Measurements from ENCODE around the gene KRTAP4-6.
"Not testable (repeated sequence)": the region's sequence is repeated elsewhere in the genome, so short reads cannot be mapped to it uniquely, and the experiment has no call there.

KRTAP4-6 gene

DNA sequence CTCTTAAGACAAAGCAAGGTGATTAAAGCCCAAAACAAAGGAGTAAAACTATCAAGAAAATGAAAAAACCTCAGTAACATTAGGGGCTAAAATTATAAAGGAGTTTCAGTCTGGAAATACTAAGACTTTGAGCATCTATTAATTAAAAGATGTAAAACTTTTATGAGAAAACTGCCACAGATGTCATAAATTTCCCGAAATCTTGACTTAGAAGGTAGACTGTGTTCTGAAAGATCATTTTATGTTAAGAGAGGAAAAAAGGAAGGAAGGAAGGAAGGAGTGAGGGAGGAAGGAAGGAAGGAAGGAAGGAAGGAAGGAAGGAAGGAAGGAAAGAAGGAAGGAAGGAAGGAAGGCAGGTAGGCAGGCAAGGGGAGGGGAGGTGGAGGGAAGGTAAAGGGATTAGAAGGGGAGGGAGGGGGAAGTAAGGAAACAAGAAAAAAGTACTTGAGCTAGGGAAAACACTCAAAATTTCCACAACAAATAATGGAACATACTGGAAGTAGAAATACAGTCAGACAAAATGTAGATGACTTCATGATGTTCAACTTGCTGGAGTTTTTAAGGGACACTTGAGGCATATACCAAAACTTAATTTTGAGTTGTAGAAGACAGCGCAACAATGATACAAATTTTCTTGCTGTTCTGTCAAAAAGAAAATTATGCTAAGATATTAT lies 7.3 kb upstream of the KRTAP4-6 start:
- DNase-seq (ENCODE audit: low read depth in 2 of 2, low spot score in 1 of 2), result no peak

DNA sequence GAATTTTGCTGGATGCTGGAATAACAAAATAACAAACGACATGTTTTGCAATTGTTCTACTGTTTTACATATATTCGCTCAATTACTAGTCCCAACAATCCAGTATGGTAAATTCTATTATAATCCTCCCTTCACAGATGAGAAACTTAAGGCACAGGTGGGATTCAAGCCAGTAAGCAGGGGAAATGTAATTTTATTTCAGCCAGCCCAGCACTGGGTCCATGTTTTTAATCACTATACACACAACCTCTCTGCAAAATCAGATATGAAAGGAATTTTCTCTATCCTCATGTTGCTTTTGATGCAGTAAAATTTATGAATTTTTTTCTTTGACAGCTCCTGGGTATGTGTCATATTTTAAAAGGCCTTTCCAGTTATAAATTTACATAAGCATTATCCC lies 4.9 kb upstream of the KRTAP4-6 start:
- no peak for DNase-seq (ENCODE audit: low read depth in 2 of 2, low spot score in 1 of 2)

DNA sequence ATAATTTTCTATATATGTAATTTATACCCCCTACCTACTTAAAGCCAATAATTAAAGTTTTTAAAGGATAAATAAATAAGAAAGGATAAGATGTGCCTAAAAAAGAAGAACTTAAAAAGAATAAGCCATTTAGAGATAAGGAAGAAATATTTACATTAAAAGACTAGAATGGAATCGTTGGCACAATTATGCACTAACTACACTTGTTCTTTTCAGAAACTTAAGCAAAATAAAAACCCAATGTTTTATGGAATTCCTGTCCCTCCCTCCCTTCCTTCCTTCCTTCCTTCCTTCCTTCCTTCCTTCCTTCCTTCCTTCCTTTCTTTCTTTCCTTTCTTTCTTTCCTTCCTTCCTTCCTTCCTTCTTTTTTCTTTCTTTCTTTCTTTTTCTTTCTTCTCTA lies 4.5 kb upstream of the KRTAP4-6 start:
- no peak for DNase-seq (ENCODE audit: low read depth in 2 of 2, low spot score in 1 of 2)

DNA sequence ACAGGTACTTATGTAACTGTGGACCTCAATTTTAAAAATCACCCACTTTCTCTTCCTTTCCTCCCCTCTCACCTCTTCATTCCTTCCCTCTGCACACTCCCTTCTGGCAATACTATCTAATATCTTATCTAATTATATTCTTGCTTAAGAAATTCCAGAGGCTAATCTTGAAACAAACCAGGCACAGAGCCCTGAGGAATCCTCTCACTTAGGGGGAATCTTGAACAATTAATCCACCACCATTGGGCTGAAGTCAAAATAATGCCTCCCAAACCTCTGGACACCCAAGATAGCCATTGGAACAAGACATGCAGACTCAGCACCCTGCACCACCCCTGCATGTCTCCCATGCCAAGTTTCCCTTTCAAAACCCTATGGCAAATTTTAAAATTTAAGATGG lies 1.0 kb upstream of the KRTAP4-6 start:
- DNase-seq (ENCODE audit: low read depth in 2 of 2, low spot score in 1 of 2), result no peak

DNA sequence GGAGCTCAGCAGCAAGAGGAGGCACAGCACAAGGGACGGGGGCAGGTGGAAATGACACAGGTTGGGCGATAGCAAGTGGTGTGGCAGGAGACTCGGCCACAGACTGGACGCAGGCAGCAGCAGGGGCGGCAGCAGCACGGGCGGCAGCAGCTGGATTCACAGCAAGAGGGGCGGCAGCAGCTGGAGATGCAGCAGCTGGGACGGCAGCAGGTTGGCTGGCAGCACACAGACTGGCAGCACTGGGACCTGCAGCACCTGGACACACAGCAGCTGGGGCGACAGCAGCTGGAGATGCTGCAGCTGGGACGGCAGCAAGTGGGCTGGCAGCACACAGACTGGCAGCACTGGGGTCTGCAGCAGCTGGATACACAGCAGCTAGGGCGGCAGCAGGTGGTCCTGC lies 479 bp downstream of the KRTAP4-6 start:
- DNase-seq (ENCODE audit: low read depth in 2 of 2, low spot score in 1 of 2), result not testable (repeated sequence)

DNA sequence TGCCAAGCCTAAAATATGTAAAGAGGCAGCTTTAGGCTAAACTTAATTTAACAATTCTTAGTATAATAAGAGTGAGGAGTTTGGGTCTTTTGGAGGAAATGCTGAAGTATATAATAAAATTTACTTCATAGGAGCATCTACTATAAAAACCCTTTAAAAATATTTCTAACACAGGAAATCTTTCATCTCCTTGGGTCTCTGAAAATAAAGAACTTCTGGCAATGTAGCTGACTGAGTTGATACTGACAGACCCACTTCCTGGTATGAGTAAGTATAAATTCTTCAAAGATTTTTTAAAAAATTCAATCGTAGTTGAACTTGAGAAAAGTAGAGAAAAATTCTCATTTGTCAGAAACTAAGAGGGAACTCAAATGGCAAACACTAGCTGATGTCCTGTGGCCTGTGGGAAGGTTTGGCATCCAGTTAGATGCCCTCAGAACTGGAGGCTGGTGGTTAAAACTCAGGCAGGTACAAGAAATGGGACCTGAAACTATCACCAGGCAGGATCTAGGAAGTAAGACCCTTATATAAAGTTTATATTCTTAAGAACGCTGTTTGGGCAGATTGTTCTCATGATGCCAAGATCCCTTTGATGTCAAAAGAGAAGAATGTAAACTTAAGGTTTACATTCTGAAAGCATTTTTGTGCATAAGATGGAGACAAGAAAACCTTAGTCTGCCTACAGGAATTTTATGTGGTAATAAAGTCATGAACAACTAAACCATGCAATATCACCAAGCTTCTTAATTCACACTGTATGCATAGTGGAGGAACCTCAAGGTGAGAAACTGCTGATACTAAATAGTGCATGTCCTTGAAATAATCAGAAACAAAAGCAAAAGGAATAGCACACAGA lies 6.2 kb downstream of the KRTAP4-6 start:
- DNase-seq (ENCODE audit: low read depth in 2 of 2, low spot score in 1 of 2), result no peak

DNA sequence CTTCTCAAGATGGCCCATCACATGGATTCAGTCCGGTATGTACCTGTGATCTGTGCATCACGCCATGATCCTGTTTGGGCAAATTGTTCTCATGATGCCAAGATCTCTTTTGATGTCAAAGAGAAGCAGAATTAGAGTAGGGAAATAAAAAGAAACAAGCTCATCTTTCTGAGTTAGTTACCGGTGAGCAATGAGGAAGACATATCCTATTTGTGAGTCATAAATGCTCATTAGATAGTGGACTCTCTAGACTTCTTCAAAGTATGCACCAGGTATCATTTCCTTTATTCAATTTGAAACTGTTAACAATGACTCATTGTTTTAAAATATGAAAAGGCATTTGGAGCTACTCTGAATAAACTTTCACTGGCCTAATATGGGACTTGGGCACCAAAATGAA lies 8.4 kb downstream of the KRTAP4-6 start:
- no peak for DNase-seq (ENCODE audit: low read depth in 2 of 2, low spot score in 1 of 2)

DNA sequence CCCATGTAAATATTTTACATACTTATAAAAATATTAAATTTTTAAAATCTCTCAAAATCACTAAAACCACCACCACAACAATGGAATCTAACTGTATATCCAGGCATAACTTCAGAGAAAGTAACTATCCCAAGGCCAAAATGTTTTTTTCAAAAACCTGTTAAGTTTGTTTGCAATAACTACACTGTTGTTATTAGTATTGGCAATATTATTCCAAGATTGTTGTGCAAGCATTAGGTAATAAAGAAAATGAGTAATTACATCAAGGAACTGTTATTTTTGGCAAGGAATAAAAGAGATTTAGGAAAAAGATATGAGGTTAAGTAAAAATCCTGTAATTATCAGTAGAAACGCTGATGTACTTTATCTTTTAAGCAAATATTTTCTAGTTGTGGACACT lies 13.0 kb downstream of the KRTAP4-6 start:
- DNase-seq (ENCODE audit: low read depth in 2 of 2, low spot score in 1 of 2), result no peak

DNA sequence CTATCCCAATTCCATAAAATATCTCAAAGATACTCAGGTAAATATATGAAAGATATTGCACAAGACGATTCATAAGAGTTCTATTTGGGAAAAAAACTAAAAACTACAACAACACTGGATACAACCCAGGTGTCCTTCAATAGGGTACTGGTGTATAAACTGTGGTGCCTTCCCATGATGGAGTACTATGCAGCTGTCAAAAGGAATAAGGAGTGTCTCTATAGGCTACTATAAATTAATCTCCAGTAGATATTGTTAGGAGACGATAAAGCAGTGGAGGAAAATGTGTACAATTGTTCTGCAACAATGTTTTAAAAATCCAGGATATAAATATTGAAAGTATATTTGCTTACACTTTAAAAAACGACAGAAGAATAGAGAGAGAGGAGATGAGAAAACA lies 13.9 kb downstream of the KRTAP4-6 start:
- no peak for DNase-seq (ENCODE audit: low read depth in 2 of 2, low spot score in 1 of 2)

DNA sequence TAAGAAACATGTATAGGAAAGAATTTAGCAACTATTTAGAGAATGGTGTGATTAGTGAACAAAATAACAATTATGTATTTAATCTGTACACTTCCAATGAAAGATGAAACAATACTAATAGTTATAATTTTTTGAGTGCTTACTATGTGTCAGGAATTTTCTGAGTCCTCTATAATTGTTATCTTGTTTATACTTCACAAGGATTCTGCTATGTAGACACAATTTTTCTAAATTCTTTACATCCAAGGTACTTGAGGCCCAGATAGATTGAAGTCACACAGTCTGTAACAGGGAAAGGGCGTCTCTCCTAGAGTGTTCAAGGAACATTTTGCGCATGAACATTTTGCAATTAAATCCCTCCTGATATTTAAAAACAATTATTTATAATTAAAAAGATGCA lies 15.3 kb downstream of the KRTAP4-6 start:
- DNase-seq (ENCODE audit: low read depth in 2 of 2, low spot score in 1 of 2), result no peak

DNA sequence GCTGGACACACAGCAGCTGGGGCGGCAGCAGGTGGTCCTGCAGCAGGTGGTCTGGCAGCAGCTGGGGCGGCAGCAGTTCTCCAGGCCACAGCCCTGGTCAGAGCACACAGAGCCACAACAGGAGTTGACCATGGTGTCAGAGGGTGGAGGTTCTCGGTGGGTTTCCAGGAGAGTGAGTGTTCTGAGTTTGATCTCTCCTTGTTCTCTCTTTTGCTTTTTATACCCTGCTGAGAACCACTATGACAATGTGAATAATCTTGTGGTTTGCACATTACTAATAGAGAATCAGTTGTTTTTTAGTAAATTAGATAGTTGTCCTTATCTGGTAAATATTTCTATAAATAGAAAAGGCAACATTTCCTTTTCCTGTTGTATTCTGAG lies 16.4 kb downstream of the KRTAP4-6 start, which contains the start of gene KRTAP4-12:
KRTAP4-12 (minus strand) TSS at position 192 of the 381 bp plus-strand sequence; CDS start at position 132, 60 bp downstream.
- DNase-seq (ENCODE audit: low read depth in 2 of 2, low spot score in 1 of 2), result not testable (repeated sequence)

DNA sequence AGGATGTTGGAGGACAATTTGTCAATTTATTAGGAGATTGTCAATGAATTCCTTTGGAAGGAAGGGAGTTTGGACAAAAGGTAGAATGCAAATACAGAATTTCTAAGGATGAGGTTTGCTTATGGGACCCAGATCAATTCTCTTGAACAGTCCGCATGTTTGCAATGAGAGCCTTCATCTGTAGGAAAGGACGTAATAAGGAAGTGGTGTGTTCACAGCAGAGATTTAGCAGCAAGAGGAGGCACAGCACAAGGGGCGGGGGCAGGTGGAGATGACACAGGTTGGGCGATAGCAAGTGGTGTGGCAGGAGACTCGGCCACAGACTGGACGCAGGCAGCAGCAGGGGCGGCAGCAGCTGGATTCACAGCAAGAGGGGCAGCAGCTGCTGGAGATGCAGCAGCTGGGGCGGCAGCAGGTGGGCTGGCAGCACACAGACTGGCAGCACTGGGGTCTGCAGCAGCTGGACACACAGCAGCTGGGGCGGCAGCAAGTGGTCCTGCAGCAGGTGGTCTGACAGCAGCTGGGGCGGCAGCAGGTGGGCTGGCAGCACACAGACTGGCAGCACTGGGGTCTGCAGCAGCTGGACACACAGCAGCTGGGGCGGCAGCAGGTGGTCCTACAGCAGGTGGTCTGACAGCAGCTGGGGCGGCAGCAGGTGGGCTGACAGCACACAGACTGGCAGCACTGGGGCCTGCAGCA lies 16.9 kb downstream of the KRTAP4-6 start:
- DNase-seq (ENCODE audit: low read depth in 2 of 2, low spot score in 1 of 2), result not testable (repeated sequence)

DNA sequence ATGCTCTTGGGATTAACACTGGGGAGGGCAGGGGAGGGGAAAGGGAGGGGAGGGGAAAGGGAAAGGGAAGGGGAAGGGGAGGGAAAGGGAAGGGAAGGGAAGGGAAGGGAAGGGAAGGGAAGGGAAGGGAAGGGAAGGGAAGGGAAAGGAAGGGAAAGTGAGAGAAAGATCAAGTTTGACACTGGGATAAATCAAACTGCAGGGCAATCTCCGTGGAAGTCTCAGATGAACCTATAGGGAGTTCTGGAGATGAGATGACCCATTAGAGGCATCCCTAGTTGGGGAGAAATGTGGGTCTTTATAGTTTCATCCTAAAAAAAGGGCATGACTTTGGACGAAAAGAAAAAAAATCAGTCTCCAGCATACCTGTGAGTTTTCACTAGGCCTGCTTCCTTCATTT lies 18.6 kb downstream of the KRTAP4-6 start:
- DNase-seq (ENCODE audit: low read depth in 2 of 2, low spot score in 1 of 2), result no peak

DNA sequence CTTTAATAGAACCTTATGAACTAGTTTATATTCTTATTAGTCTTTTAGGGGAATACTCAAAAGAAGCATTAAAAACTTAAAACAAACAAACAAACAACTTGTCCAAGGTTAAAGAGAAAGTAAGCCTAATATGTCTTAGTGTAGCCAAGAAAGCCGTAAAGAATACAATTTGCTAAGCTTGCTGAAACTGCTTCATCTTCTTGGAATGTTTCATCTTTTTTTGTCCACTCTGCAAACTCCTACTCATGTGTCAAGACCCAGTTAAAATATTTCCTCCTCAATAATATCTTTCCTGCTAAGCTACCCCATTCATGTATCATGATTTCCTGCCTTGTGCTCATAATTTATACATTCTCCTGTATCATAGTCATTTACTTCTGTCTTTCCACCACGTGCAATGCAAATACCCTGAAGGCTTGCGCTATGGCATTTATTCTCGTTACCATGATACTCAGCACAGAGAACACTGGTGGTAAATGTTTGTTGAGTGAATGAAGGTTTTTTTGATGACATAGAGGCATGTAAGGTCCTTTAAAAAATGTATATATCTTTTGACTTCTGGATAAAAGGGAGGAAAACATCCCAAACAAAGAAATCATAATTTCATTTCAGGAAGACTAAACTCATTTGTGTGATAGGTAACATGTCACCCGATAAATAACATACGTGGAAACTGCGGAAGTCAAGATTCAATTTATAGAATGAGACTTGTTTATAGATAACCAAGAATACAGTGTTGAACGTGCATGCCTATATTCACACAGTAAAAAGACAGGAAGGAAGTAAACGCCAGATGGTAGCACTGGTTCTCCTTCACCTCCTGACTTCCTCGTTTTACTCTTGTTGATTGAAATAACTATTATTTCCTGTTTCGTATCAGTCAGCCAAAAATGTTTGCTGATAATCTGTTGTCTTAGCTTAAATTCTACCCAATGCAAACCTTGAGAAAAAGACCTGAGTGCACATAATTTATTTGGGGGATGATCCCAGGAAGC lies 20.4 kb downstream of the KRTAP4-6 start:
- not testable (repeated sequence) for DNase-seq (ENCODE audit: low read depth in 2 of 2, low spot score in 1 of 2)

DNA sequence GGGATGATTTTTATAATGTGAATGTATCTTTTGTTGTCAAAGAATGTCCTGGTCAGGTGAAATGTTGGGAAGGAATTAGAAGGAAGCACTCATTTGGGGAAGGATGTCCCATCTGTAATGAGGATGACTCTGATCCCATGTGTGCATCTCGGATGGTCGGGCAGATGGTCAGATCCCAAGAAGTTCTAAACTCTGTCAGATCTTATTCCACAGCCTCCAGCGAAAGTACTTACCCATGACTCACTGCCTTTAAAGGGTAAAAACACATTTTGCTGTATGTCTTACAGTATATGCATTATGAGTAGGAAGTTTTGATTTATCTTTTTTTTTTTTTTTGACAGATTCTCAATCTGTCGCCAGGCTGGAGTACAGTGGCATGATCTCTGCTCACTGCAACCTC lies 21.6 kb downstream of the KRTAP4-6 start:
- DNase-seq (ENCODE audit: low read depth in 2 of 2, low spot score in 1 of 2), result no peak

DNA sequence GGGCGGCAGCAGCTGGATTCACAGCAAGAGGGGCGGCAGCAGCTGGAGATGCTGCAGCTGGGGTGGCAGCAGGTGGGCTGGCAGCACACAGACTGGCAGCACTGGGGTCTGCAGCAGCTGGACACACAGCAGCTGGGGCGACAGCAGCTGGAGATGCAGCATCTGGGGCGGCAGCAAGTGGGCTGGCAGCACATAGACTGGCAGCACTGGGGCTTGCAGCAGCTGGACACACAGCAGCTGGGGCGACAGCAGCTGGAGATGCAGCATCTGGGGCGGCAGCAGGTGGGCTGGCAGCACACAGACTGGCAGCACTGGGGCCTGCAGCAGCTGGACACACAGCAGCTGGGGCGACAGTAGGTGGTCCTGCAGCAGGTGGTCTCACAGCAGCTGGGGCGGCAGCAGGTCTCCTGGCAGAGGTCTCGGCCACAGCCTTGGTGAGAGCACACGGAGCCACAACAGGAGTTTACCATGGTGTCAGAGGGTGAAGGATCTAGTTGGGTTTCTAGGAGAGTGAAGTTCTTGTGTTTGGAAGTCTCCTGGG lies 22.4 kb downstream of the KRTAP4-6 start, which contains the start of gene KRTAP4-11:
KRTAP4-11 (minus strand) TSS at position 528 of the 541 bp plus-strand sequence; CDS start at position 470, 58 bp downstream.
- not testable (repeated sequence) for DNase-seq (ENCODE audit: low read depth in 2 of 2, low spot score in 1 of 2)

DNA sequence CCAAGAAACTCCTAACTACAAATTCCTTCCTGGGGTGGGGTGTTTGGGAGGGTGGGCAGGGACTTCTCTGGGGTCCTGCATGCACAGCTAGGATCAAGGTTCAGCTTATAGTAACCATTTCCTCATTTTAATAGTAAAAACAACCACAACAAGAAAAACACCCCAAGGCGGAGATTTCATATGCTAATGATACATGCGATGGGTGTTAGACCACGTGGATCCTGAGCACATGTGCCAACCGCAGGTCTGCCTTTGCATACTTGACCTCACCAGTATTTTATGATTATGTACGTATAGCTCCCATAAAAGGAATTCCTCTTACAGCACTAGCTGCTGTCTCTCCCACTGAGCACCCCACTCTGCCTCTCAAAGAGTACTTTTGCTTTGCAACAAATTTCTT lies 24.0 kb downstream of the KRTAP4-6 start:
- no peak for DNase-seq (ENCODE audit: low read depth in 2 of 2, low spot score in 1 of 2)

DNA sequence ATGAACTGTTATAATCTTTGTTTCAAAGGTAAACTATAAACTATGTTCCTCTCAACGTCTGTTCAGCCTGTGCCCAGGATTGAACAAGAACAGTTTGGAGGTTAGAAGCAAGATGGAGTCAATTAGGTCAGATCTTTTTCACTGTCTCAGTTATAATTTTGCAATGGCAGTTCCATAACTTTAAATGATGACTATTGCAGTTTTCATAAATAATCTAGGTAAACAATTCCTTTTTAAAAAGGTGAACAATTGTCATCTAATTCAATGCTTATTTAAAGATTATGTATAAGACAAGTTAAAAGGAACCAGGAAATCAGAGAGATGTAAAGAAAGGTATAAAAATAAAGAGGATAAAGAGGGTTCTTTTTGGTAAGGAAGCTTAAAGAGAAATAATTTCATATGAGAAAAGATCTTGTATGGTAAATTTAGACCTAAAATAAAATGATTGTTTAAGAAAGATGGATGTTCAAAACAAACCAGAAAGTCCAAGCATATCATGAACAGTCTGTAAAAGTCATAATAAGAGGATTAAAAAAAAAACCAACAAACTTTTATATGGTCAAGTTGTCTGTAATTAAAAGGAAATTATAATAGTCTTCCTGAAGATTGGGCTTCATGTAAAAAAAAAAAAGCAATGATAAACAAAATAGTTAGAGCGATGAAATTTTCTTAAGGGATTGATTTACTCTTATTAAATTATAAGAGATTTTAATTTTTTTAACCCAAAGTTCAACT lies 29.0 kb downstream of the KRTAP4-6 start:
- DNase-seq (ENCODE audit: low read depth in 2 of 2, low spot score in 1 of 2), result no peak

DNA sequence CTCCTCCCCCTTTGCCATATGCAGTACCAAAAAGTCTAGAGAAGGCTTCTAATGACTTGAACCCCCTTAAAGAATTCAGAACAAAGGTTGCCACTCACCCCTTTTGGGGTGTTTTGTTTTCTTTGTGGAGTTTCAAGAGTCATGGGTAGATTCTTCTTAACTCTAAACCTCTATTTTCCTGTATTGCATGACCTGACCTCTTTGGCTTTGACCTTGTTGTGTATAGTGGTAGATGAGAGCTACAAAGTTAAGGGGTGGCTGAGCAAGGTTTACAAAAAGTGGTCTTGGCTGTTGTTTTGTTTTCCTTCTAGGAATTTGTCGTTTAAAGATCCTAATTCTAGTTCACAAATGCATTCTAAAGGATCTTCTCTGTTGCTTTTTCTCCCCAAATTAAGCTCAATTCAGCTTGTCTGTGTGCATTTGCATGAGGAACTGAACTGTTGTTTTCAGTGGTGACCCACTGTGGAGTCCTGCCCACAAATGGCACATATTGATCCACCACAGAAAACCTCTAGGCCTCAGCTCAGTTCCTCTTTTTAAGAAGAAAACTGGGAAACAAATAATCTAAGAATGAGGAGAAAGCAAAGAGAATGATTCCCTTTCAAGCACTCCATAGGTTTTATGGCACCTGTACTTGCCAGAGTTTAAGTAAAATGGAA lies 31.5 kb downstream of the KRTAP4-6 start:
- not testable (repeated sequence) for DNase-seq (ENCODE audit: low read depth in 2 of 2, low spot score in 1 of 2)
